ENCODE measurements around the gene C5orf22. TPM values are rescaled to one million over a fixed set of nuclear protein-coding genes. Genes with fewer than 3 reads are reported as not detected.
A peak's percentile ranks its signal among the peaks of the same experiment; 100 is the strongest.

Gene C5orf22
- polyA plus RNA-seq, 2 of the 4 experiments (the other 2 are of a cell fraction): 12.8 to 29.4 TPM

DNA sequence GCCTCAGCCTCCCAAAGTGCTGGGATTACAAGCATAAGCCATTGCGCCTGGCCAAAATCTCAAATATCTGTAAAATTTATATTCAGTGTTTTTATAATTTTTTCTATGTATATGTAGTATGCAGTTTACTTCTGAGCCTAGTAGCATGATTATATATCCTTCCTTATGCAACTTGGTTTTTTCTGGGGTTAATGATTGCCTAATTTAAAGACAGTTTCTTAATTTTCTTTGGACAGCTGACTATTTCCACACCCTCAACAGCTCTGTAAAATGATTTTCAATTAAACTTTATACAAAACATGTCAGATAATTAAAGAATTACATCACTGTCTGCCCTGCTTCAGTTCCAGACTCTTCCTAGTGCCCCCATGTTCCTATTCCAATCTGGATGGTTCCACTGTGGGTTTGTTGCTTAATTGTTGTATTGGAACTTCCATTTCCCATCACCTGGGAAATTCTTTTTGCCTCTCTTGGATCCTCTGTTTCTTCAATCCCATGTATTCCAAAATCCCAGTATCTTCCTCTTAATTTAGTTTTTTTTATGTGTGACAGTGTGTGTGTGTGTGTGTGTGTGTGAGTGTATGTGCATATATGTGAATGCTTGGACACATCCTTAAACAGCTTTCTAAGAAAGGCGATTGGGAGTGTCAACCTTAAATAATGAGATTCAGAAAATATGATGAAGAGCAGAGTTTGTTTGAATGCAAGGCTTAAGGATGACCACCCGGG lies 53.2 kb downstream of the C5orf22 start:
- ChIA-PET POLR2A (no interaction called here), CTCF (interaction anchor here (0.5 to 5.0 kb wide), 4 partner anchors 30 to 508 kb away, joined by 4 to 23 read pairs (median 6); partner anchors contain the start of gene PDZD2)
- TF ChIP-seq SMC3 (IDR thresholded peaks at IDR 0.05): no peak
- no peak for TF ChIP-seq JUNB (IDR thresholded peaks at IDR 0.05)
- TF ChIP-seq CBX2 (IDR thresholded peaks at IDR 0.05; ENCODE audit: borderline replicate concordance, low read depth): no peak
- TF ChIP-seq FOXS1 (CRISPR knock-in tag; IDR thresholded peaks at IDR 0.05): no peak
- TF ChIP-seq RFX5 (IDR thresholded peaks at IDR 0.05): no peak
- TF ChIP-seq, protein P1, sequence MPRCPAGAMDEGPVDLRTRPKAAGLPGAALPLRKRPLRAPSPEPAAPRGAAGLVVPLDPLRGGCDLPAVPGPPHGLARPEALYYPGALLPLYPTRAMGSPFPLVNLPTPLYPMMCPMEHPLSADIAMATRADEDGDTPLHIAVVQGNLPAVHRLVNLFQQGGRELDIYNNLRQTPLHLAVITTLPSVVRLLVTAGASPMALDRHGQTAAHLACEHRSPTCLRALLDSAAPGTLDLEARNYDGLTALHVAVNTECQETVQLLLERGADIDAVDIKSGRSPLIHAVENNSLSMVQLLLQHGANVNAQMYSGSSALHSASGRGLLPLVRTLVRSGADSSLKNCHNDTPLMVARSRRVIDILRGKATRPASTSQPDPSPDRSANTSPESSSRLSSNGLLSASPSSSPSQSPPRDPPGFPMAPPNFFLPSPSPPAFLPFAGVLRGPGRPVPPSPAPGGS (IDR thresholded peaks at IDR 0.05): no peak
- no peak for TF ChIP-seq SREBF2 (IDR thresholded peaks at IDR 0.05)
- no peak overlapping the region for H3K4me2 ChIP-seq
- H3K27ac ChIP-seq: no peak overlapping the region
- H3K4me1 ChIP-seq: 0 out of 3 replicates have a peak, but pooled peaks cover 3% of the 10 kb centered on the region
- peaks cover 7% of the 10 kb centered on the region; the same call in 2 of the 3 replicates for H3K9me3 ChIP-seq
- 36% methylated on average over 3 of the region's 3 CpGs for WGBS (ENCODE audit: missing lambda C conversion rate)
- ATAC-seq (no peak), DNase-seq (ENCODE audit: low read depth in 1 of 2, low spot score in 1 of 2) (no peak), FAIRE-seq (no peak)
- H3K4me3 ChIP-seq: no peak overlapping the region

DNA sequence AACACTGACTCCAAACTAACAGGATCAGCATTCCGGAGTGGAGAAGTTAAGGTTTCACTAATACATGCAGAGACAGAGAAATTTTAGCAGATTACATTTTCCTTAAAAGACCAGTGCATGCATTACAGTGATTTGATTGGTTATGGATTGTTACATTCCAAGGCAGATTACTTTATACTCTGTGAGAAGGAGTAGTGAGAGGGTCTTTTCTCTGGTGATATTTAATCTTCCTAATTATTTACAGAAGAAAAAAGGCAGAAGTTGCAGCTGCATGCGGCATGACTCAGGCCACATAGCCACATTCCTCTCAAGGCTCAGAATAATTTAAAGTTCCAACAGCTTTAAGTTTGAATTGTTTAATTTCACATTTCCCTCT lies 53.8 kb downstream of the C5orf22 start:
- H3K4me1 ChIP-seq: 0 out of 3 replicates have a peak, but pooled peaks cover 3% of the 10 kb centered on the region
- peaks cover 7% of the 10 kb centered on the region; the same call in 2 of the 3 replicates for H3K9me3 ChIP-seq
- WGBS (ENCODE audit: missing lambda C conversion rate): 39% methylated on average over 2 of the region's 2 CpGs
- TF ChIP-seq, protein P2, sequence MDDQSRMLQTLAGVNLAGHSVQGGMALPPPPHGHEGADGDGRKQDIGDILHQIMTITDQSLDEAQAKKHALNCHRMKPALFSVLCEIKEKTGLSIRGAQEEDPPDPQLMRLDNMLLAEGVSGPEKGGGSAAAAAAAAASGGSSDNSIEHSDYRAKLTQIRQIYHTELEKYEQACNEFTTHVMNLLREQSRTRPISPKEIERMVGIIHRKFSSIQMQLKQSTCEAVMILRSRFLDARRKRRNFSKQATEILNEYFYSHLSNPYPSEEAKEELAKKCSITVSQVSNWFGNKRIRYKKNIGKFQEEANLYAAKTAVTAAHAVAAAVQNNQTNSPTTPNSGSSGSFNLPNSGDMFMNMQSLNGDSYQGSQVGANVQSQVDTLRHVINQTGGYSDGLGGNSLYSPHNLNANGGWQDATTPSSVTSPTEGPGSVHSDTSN (IDR thresholded peaks at IDR 0.05): no peak
- ChIA-PET POLR2A (no interaction called here), CTCF (interaction anchor here (0.9 to 5.0 kb wide), 2 partner anchors 9 to 223 kb away, joined by 3 to 23 read pairs; no protein-coding TSS in a partner anchor)
- DNase-seq (ENCODE audit: low read depth in 1 of 2, low spot score in 1 of 2) (no peak), FAIRE-seq (no peak), ATAC-seq (no peak)
- no peak overlapping the region for H3K4me3 ChIP-seq
- H3K27ac ChIP-seq: no peak overlapping the region
- peak overlapping the region; percentile 23; the same call in 1 of the 3 replicates for H3K4me2 ChIP-seq

DNA sequence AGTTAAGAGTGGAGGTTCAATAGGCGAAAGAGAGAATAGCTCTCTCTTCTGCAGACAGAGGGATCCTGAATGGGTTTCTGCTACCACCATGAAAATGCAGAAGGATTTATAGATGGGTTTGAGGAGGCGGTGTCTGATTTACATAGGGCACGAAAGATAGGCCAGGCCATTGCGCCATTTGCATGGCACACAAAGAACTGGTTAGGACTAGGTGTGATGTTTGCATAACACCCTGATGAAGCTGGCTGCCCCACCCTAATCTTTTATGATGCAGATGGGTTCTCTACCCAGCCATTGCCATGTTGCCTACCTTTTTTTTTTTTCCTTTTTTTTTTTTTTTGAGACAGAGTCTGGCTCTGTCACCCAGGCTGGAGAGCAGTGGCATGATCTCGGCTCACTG lies 55.4 kb downstream of the C5orf22 start:
- ATAC-seq (no peak), FAIRE-seq (no peak), DNase-seq (ENCODE audit: low read depth in 1 of 2, low spot score in 1 of 2) (no peak)
- CTCF ChIA-PET: interaction anchor here (1.2 to 5.0 kb wide), 3 partner anchors 221 to 489 kb away, joined by 3 to 23 read pairs (median 5); no protein-coding TSS in a partner anchor
- no peak overlapping the region for H3K27ac ChIP-seq
- H3K4me1 ChIP-seq: 0 out of 3 replicates have a peak, but pooled peaks cover 3% of the 10 kb centered on the region
- H3K9me3 ChIP-seq: peaks cover 7% of the 10 kb centered on the region; the same call in 2 of the 3 replicates
- TF ChIP-seq ZSCAN20 (CRISPR knock-in tag; IDR thresholded peaks at IDR 0.05) (no peak), HOXA7 (CRISPR knock-in tag; IDR thresholded peaks at IDR 0.05) (no peak), POLR2AphosphoS2 (conservative IDR thresholded peaks at IDR 0.05; ENCODE audit: low read length) (no peak), JUNB (IDR thresholded peaks at IDR 0.05) (no peak), ZNF302 (CRISPR knock-in tag; IDR thresholded peaks at IDR 0.05) (no peak), HDAC2 (IDR thresholded peaks at IDR 0.05) (no peak), POLR2A (IDR thresholded peaks at IDR 0.05; ENCODE audit: low read length) (no peak), FOSL2 (IDR thresholded peaks at IDR 0.05) (no peak), FOSL2 (CRISPR knock-in tag; IDR thresholded peaks at IDR 0.05) (no peak), RCOR1 (IDR thresholded peaks at IDR 0.05; ENCODE audit: low read depth, low read length) (no peak), FOXS1 (CRISPR knock-in tag; IDR thresholded peaks at IDR 0.05) (no peak), MYC (IDR thresholded peaks at IDR 0.05; ENCODE audit: borderline replicate concordance, low read length) (no peak), TFCP2L1 (CRISPR knock-in tag; IDR thresholded peaks at IDR 0.05) (no peak), RAD21 (conservative IDR thresholded peaks at IDR 0.05 in 1 of 2, IDR thresholded peaks at IDR 0.05 in 1 of 2) (no peak), RNF2 (IDR thresholded peaks at IDR 0.05; ENCODE audit: borderline replicate concordance, low read depth) (no peak), PHF8 (IDR thresholded peaks at IDR 0.05; ENCODE audit: borderline replicate concordance, low read depth) (no peak), CHD2 (IDR thresholded peaks at IDR 0.05; ENCODE audit: low read length, partially characterized antibody) (no peak)
- TF ChIP-seq, protein P1 (IDR thresholded peaks at IDR 0.05): no peak
- POLR2A ChIA-PET: no interaction called here
- 84% methylated on average over 5 of the region's 5 CpGs for WGBS (ENCODE audit: missing lambda C conversion rate)
- no peak overlapping the region for H3K4me3 ChIP-seq
- H3K4me2 ChIP-seq: no peak overlapping the region

Data from A549 (cell line).